ENCODE results near the gene MCTP2.

Gene MCTP2

DNA sequence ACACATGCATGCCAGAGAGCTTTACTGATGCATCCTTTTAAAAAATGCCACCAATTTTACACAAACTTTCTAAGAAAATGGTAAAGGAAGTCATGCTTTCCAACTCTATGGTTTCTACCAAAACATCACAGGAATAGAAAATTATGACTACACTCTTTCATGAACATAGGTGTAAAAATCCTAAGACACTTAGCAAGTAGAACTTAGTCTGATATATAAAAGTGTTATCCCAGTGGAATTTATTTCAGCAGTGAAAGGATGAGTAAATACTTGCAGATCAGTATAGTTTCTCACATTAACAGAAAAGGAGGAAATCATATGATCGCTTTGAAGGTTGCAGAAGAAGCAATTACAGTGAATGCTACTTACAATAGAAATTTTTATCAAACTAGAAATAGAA is 43.4 kb downstream of the MCTP2 start:
- TF ChIP-seq, protein P1, sequence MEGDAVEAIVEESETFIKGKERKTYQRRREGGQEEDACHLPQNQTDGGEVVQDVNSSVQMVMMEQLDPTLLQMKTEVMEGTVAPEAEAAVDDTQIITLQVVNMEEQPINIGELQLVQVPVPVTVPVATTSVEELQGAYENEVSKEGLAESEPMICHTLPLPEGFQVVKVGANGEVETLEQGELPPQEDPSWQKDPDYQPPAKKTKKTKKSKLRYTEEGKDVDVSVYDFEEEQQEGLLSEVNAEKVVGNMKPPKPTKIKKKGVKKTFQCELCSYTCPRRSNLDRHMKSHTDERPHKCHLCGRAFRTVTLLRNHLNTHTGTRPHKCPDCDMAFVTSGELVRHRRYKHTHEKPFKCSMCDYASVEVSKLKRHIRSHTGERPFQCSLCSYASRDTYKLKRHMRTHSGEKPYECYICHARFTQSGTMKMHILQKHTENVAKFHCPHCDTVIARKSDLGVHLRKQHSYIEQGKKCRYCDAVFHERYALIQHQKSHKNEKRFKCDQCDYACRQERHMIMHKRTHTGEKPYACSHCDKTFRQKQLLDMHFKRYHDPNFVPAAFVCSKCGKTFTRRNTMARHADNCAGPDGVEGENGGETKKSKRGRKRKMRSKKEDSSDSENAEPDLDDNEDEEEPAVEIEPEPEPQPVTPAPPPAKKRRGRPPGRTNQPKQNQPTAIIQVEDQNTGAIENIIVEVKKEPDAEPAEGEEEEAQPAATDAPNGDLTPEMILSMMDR (IDR thresholded peaks at IDR 0.05; ENCODE audit: control insufficient read depth, insufficient read depth, low read depth, low read length, missing control alignments) = no peak

DNA sequence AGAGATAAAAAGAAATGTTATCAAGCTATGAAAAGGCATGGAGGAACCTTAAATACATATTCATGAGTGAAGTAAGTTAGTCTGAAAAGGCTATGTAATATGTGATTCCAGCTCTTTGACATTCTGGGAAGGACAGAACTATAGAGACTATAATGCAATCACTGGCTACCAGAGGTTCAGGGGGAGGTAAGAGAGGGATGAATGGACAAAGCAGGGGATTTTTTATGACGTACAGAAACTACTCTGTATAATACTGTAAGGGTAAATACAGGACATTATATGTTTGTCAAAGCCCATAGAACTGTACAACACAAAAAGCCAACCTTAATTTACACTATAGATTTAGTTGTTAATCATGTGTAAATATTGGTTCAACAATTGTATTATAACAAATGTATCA is 46.1 kb downstream of the MCTP2 start:
- no peak overlapping the region for H3K4me3 ChIP-seq (ENCODE audit: control insufficient read depth, low read depth, low read length)
- TF ChIP-seq, protein P1 (IDR thresholded peaks at IDR 0.05; ENCODE audit: control insufficient read depth, insufficient read depth, low read depth, low read length, missing control alignments) = no peak
- DNase-seq (ENCODE audit: low read depth) = no peak

More for the DNA sequence above, 43.4 kb downstream of the MCTP2 start:
- no peak overlapping the region for H3K4me3 ChIP-seq (ENCODE audit: control insufficient read depth, low read depth, low read length)
- DNase-seq (ENCODE audit: low read depth) = no peak

DNA sequence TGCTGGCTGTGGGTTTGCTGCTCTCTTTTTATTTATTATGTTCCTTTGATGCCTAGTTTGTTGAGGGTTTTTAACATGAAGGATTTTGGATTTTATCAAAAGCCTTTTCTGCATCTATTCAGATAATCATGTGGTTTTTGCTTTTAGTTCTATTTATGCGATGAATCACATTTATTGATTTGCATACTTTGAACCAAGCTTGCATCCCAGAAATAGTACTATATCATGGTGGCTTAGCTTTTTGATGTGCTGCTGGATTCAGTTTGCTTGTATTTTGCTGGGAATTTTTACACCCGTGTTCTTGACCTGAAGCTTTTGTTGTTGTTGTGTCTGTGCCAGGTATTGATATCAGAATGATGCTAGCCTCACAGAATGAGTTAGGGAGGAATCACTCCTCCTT is 48.4 kb downstream of the MCTP2 start:
- no peak overlapping the region for H3K4me3 ChIP-seq (ENCODE audit: control insufficient read depth, low read depth, low read length)
- no peak for DNase-seq (ENCODE audit: low read depth)
- TF ChIP-seq, protein P1 (IDR thresholded peaks at IDR 0.05; ENCODE audit: control insufficient read depth, insufficient read depth, low read depth, low read length, missing control alignments) = no peak

DNA sequence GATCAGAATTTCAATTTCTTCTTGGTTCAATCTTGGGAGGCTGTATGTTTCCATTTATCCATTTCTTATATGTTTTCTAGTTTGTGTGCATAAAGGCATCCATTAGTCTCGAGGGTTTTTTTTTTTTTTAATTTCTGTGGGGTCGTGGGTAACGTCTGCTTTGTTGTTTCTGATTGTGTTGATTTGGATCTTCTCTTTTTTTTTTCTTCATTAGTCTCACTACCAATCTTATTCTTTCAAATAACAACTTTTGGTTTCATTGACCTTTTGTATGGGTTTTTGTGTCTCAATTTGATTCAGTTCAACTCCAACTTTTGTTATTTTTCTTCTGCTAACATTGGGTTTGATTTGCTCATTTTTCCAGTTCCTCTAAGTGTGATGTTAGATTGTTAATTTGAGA is 48.9 kb downstream of the MCTP2 start:
- TF ChIP-seq, protein P1 (IDR thresholded peaks at IDR 0.05; ENCODE audit: control insufficient read depth, insufficient read depth, low read depth, low read length, missing control alignments) = no peak
- no peak for DNase-seq (ENCODE audit: low read depth)
- H3K4me3 ChIP-seq (ENCODE audit: control insufficient read depth, low read depth, low read length) = no peak overlapping the region

DNA sequence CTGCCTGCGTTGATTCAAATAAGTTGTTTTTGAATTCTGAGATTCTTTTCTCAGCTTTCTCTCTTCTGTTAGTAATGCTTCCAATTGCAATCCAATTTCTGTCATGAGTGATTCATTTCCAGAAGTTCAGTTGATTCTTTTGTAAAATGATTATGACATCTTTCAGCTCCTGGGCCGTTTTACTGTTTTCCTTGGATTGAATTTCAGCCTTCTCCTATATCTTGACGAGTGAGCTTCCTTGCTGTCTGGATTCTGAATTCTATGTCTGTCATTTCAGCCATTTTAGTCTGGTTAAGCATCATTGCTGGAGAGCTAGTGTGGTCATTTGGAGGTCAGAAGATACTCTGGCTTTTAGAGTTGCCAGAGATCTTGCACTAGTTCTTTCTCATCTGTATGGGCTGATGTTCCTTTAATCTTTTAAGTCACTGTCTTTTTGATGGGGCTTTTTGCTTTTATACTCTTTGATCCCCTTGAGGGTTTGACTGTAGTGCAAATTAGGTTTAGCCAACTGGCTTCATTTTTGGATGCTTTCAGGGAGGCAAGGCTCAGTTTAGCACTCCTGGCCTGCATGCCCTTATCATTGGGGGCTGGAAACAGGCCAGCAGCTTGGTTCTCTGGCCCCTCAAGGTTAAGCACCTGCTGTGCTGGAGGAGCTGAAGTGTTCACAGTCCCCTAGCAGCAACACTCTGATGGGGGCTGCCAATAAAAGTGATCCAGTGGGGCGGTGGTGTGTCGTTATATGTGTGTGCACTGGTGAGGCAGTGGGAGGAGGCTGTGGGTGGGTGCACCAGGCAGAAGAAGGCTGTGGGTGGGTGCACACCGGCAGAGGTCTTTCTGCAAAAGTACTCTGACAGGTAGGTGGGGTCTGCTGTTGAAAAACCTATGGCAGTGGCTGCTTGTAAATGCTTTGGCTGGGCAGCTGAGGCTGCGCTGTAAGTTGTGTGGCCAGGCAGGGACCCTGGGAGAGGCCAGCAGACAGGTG is 51.2 kb downstream of the MCTP2 start:
- TF ChIP-seq, protein P1 (IDR thresholded peaks at IDR 0.05; ENCODE audit: control insufficient read depth, insufficient read depth, low read depth, low read length, missing control alignments) = no peak
- H3K4me3 ChIP-seq (ENCODE audit: control insufficient read depth, low read depth, low read length) = no peak overlapping the region
- DNase-seq (ENCODE audit: low read depth) = no peak

DNA sequence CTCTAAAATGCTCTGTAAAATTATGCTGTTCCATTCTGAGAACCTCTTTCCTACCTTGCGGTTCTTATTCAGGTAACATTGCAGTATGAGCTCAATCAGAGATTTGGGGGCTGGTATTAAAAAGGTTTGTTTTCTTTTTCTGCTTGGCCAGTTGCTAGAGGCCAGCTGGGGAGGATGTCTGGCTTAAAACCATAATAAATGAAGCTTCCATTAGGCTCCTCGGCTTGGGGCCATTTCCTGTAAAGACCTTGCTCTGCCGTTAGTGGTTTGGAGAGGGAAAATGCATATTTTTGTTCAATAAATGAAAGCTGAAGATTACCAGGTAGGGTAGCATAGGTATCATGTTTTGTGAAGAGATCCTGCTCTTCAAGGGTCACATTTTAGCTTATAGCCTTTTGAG is 55.2 kb downstream of the MCTP2 start:
- TF ChIP-seq, protein P1 (IDR thresholded peaks at IDR 0.05; ENCODE audit: control insufficient read depth, insufficient read depth, low read depth, low read length, missing control alignments) = no peak
- no peak for DNase-seq (ENCODE audit: low read depth)
- no peak overlapping the region for H3K4me3 ChIP-seq (ENCODE audit: control insufficient read depth, low read depth, low read length)

Data from AG09309 (cell line).